NCI-H2107 treated with DMSO at 0.1 percent for 48 hours (cell line): Measurements from ENCODE around the gene ADGRG4.
"Not testable (repeated sequence)": the region's sequence is repeated elsewhere in the genome, so short reads cannot be mapped to it uniquely, and the experiment has no call there.

Experiments used
- DNase-seq: peaks from one replicate; lab custom pipeline; 2025; ENCODE audit not compliant: unreplicated experiment; lab: John Stamatoyannopoulos, UW

Gene ADGRG4

DNA sequence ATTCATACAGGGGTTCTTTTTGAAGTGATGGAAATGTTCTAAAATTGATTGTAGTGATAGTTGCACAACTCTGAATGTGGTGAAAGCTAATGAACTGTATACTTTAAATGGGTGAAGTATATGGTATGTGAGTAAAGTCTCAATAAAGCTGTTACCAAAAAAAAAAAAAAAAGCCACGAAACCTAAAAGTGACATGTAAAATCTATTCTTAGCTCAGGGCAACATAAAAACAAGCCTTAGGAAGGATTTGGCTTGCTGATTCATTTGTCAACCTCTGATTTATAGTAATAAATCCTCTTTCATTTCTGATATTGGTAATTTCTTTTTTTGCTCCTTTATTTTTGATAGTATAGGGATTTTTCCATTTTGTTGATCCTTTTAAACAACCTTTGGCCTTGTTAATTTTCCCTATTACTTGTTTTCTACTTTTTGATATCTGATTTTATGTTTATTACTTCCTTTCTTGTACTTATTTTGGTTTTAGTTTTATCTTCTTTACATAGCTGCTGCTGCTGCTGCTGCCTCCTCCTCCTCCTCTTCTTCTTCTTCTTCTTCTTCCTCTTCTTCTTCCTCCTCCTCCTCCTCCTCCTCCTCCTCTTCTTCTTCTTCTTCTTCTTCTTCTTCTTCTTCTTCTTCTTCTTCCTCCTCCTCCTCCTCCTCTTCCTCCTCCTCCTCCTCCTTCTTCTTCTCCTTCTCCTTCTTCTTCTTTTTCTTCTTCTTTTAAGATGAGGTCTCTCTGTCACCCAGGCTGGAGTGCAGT is 79.4 kb downstream of the ADGRG4 start:
- no peak for DNase-seq

DNA sequence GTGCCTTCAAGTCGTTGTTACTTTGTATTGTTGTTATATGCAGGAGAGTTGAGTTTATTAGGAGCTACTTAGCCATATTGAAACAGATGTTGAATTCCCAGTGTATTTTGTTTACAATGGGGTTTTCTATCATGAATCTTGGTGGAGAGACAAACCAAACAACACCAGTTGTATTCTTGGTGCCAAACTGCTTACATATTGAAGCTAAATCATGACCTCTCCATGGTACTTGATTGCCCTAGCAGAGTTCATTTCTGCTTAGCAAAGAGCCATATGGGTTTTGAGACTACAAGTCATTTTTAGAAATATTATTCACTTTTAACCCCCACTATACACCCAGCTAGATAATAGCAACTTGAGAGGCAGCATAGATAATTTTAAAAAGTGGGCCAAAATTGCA is 85.4 kb downstream of the ADGRG4 start:
- no peak for DNase-seq

GRCh38 chrX:136386826-136387225 is 86.1 kb downstream of the ADGRG4 start:
- DNase-seq = no peak

- DNase-seq = no peak
Observed at GRCh38 chrX:136387951-136388502, 87.3 kb downstream of the ADGRG4 start.

- no peak for DNase-seq
Observed at GRCh38 chrX:136390921-136391320, 90.2 kb downstream of the ADGRG4 start.

GRCh38 chrX:136395271-136395670 is 94.5 kb downstream of the ADGRG4 start:
- DNase-seq = no peak

DNA sequence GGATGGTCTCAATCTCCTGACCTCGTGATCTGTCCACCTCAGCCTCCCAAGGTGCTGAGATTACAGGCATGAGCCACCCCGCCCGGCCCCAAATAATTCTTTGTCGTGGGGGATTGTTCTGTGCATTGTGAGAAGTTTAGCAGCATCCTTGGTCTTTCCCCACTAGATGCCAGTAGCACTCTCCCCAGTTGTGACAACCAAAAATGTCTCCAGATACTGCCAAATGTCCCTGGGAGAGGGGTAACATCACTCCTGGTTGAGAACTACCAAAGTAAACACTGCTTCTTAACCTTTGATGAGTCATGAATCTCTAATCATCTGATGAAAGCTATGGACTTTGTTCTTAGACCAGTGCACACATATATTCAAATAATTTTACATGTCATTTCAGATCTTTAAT is 96.2 kb downstream of the ADGRG4 start:
- no peak for DNase-seq

- no peak for DNase-seq
Observed at GRCh38 chrX:136405126-136405525, 104.4 kb downstream of the ADGRG4 start.

DNA sequence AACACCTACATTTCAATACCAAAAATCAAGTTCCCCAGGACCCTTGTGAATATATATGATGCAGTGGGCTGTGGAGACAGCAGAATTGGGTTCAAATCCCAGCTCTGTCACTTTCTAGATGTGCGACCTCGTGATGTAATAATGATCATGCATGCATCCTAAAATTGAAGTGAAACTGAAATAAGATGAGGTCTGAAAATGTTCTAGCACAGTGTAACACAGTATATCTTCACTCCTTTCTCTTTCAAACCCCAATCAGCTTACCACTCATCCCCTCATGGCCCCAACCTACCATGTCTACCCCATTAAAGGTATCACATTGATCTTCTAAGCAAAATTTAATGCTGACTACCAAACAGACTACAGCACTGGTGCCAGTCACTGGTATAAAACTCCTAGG is 117.0 kb downstream of the ADGRG4 start:
- no peak for DNase-seq

GRCh38 chrX:136421338-136421737 is 120.6 kb downstream of the ADGRG4 start:
- no peak for DNase-seq

DNA sequence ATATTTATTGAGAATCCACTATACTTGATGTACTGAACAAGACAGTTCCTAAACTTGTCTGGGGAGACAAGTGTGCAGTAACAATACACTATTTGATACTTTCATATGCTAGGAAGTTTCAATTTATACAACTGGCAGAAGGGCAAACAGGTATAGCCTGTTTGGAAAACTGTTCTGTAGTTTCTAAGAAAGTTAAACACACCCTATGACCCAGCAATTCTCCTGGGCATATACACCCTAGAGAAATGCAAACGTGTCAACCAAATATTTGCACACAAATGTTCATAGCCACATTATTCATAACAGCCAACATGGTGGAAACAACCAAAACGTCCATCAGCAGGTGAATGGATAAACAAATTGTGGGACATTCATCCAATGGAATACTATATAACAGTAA is 123.0 kb downstream of the ADGRG4 start:
- no peak for DNase-seq

- DNase-seq = no peak
Observed at GRCh38 chrX:136425996-136426395, 125.2 kb downstream of the ADGRG4 start.

DNA sequence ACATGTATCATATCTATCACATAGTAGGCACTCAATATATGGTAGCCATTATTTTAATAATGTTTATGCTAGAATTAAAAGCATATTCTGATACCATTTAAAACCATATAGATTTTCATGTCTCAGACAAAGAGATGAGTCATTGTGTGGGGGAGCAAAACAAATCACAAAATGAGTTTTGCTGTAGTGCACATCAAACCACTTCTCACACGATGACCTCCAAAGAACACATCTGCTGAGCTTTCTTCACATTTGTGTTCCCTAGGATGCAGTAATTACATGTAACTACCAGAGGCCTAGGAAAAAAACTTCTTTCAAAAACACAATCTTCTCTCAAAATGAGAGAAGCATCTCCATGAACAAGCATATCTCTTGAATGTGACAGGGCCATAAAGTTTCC is 130.9 kb downstream of the ADGRG4 start:
- no peak for DNase-seq

GRCh38 chrX:136437774-136438173 is 137.0 kb downstream of the ADGRG4 start:
- no peak for DNase-seq

DNA sequence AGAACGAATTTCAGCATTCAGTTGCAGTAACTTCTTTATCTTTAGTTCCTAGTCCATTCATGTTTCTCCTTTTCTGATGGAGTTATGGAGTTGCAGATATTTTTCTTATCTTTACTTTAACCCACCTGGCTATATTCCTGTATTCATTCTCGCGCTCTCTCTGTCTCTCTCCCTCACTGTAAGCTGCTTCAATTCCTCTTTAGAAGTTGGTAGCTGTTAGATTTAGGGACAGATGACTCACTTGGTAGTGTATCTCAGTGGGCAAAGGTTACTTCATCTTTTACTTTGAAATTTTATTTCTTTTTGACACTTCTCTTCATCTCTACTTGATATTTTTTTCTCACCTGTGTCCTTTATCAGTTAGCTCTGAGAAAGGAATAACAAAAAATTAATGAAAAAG is 137.4 kb downstream of the ADGRG4 start:
- DNase-seq = no peak

- DNase-seq = not testable (repeated sequence)
Observed at GRCh38 chrX:136445674-136446073, 144.9 kb downstream of the ADGRG4 start.

GRCh38 chrX:136446208-136446607 is 145.4 kb downstream of the ADGRG4 start:
- no peak for DNase-seq

- DNase-seq = no peak
Observed at GRCh38 chrX:136447308-136447707, 146.5 kb downstream of the ADGRG4 start.

GRCh38 chrX:136447968-136448367 is 147.2 kb downstream of the ADGRG4 start:
- no peak for DNase-seq

DNA sequence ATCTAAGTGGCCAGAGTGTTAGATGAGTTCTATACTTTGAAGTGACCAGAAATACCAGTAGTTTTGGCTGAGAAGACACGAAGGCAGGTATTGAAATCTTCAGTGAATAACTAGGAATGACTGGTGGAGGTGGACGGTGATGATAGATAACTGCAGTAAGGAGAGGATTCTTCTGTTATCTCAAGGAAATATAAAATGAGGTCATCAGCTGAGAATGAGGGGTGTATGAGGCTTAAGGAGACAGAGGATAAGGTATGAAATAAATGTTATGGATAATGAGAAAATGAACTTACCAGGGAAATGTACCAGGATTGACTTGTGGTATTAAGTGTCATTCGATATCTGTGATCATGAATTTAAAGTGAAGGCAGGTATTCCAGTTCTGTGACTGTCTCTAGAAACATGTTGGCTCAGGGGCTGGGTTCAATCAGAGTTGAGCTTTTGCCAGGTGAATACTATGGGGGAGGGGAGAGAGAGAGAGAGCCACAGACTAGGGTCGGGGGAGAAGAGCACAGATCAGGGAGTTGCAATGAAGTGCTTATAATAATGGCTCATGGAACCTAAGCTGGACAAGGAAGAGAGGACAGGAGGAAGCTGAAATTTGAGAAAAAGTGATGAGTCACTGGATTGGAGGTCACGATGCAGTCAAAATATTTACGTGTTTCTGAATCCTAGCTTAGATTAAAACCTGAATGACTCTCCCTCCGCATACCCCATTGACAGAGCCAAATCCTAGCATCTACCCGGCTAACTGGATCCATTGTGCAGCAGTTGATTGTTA is 149.5 kb downstream of the ADGRG4 start:
- no peak for DNase-seq

GRCh38 chrX:136452614-136453013 is 151.9 kb downstream of the ADGRG4 start:
- DNase-seq = no peak

GRCh38 chrX:136453114-136453513 is 152.4 kb downstream of the ADGRG4 start:
- DNase-seq = no peak
